GM12891 (cell line): ENCODE data around the gene TBC1D4.

Experiments
- POLR2A ChIP-seq: IDR thresholded peaks from 2 replicates; pipeline ENCODE4 v1.6.1; 2011; ENCODE audit warnings: low read depth, low read length, control low read depth
- POLR2AphosphoS5 ChIP-seq: IDR thresholded peaks from 2 replicates; pipeline ENCODE4 v1.6.1; 2011; ENCODE audit warnings: low read depth, low read length, control low read depth
- TAF1 ChIP-seq: IDR thresholded peaks from 2 replicates; pipeline ENCODE4 v1.6.1; 2011; ENCODE audit warnings: low read depth, low read length, control low read depth

GRCh38 chr13:75399879-75400217 is 82.1 kb downstream of the TBC1D4 start:
- TF ChIP-seq POLR2A (no peak), POLR2AphosphoS5 (no peak), TAF1 (no peak)
